Breast epithelium (tissue), 4 donors: ENCODE data around the gene KDM4C. TPM values are rescaled to one million over a fixed set of nuclear protein-coding genes. Genes with fewer than 3 reads are reported as not detected.

ENCODE experiments used
- DNase-seq, 2 donors: peaks; one replicate each; pipeline ENCODE4 v3.0.0-alpha.2; 2019; ENCODE audit warnings: low spot score in 2 of 2
- H3K27ac ChIP-seq, 2 donors: fragments of 200-600 bp; sonication (generic) in 1 of 2; one replicate each; pipeline ENCODE4 v1.5.1; 2016 to 2019; ENCODE audit warnings: mild to moderate bottlenecking in 1 of 2
- H3K27me3 ChIP-seq, 2 donors: fragments of 200-600 bp; sonication (generic) in 1 of 2; one replicate each; pipeline versions ENCODE4 v1.5.1 to v1.6.0; 2017 to 2019; ENCODE audit warnings: control low read depth in 1 of 2, mild to moderate bottlenecking in 1 of 2
- H3K36me3 ChIP-seq: fragments of 200-600 bp; one replicate; pipeline ENCODE4 v1.5.1; 2019
- H3K4me1 ChIP-seq, 2 donors: fragments of 200-600 bp; sonication (generic); one replicate each; pipeline ENCODE4 v1.5.1; 2016 to 2019; ENCODE audit warnings: control low read depth in 1 of 2
- H3K4me3 ChIP-seq, 3 donors: fragments of 200-600 bp; sonication (generic); 1 replicate in 2 of 3; 2 replicates in 1 of 3; pipeline ENCODE4 v1.5.1; 2016 to 2019; ENCODE audit warnings: mild to moderate bottlenecking in 3 of 3, moderate library complexity in 2 of 3
- H3K9me3 ChIP-seq, 2 donors: fragments of 200-600 bp; sonication (generic) in 1 of 2; one replicate each; pipeline ENCODE4 v1.5.1; 2016 to 2019; ENCODE audit warnings: control low read depth in 1 of 2
- POLR2A ChIP-seq: fragments of 450-650 bp; IDR thresholded peaks from one replicate; pipeline ENCODE4 v1.6.1; 2016; ENCODE audit warnings: antibody characterized with exemption, mild to moderate bottlenecking, moderate library complexity
- POLR2AphosphoS5 ChIP-seq, 3 donors: sonication (generic); formaldehyde crosslinking; IDR thresholded peaks; one replicate each; pipeline ENCODE4 v1.6.1; 2017; ENCODE audit warnings: antibody characterized with exemption in 3 of 3
- intact Hi-C: fragments of 100-400 bp; cut with DNase I; formaldehyde crosslinking; loops from one replicate; pipeline ENCODE4 v1.15.1; 2023; ENCODE audit warnings: low total_unique reads
- total RNA-seq, 3 donors: library from RNA; depleted of rRNA; stranded (reverse); fragments of >200 nt; gene quantifications; one replicate each; pipeline ENCODE4 v1.1.0, GENCODE V29; 2016
- TF ChIP-seq, protein P1 (sequence below), 3 donors: fragments of 450-650 bp; IDR thresholded peaks; one replicate each; pipeline ENCODE4 v1.5.1; 2016 to 2017; ENCODE audit warnings: antibody characterized with exemption in 3 of 3, mild to moderate bottlenecking in 3 of 3, moderate library complexity in 3 of 3

Gene KDM4C
- total RNA-seq, 3 donors from 2014 or later = 37.8 to 80.9 (median 60.0) TPM

- no peak for DNase-seq
- Histone ChIP-seq H3K27ac (no peak overlapping the region), H3K27me3 (no peaks in the 10 kb centered on the region), H3K4me3 (no peak overlapping the region), H3K4me1 (no peaks in the 10 kb centered on the region), H3K9me3 (no peaks in the 10 kb centered on the region), H3K36me3 (no peaks in the 10 kb centered on the region)
- intact Hi-C loops = no loop called here
- TF ChIP-seq, protein P1, sequence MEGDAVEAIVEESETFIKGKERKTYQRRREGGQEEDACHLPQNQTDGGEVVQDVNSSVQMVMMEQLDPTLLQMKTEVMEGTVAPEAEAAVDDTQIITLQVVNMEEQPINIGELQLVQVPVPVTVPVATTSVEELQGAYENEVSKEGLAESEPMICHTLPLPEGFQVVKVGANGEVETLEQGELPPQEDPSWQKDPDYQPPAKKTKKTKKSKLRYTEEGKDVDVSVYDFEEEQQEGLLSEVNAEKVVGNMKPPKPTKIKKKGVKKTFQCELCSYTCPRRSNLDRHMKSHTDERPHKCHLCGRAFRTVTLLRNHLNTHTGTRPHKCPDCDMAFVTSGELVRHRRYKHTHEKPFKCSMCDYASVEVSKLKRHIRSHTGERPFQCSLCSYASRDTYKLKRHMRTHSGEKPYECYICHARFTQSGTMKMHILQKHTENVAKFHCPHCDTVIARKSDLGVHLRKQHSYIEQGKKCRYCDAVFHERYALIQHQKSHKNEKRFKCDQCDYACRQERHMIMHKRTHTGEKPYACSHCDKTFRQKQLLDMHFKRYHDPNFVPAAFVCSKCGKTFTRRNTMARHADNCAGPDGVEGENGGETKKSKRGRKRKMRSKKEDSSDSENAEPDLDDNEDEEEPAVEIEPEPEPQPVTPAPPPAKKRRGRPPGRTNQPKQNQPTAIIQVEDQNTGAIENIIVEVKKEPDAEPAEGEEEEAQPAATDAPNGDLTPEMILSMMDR (IDR thresholded peaks at IDR 0.05) = no peak
- TF ChIP-seq POLR2AphosphoS5 (IDR thresholded peaks at IDR 0.05) = no peak
- no peak for TF ChIP-seq POLR2A
These were observed 388.8 kb downstream of the KDM4C start for GRCh38 chr9:7146582-7146981.

GRCh38 chr9:7147121-7148090 lies 389.6 kb downstream of the KDM4C start:
- DNase-seq = no peak
- Histone ChIP-seq H3K4me3 (no peak overlapping the region), H3K27me3 (no peaks in the 10 kb centered on the region), H3K36me3 (no peaks in the 10 kb centered on the region), H3K27ac (no peak overlapping the region), H3K4me1 (no peaks in the 10 kb centered on the region), H3K9me3 (no peaks in the 10 kb centered on the region)
- TF ChIP-seq POLR2AphosphoS5 (IDR thresholded peaks at IDR 0.05) (no peak), POLR2A (no peak)
- TF ChIP-seq, protein P1 (IDR thresholded peaks at IDR 0.05) = no peak
- intact Hi-C loops = no loop called here

DNA sequence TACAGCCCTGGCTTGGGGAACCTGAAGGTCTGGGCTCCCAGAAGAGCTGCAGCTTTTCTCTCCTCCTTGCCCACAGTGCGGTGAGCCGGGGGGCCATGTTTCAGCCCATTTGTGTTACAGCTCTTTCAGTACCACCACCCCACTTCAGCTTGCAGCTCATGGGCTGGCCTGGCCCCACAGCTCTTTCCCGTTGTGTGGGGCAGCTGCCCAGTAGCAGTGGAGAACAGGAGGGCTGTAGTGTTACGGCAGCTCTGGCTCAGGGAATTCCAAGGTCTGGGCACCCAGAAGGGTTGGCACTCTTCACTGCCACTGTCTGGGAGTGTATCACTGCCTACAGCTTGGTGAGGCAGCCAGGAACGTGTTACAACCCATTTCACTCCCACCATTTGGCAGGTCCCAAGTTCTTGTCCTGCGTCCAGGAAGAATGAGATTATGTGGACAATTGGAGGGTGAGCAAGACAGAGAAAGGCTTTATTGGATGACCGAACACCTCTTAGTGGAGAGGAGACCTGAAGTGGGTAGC lies 390.5 kb downstream of the KDM4C start:
- Histone ChIP-seq H3K9me3 (no peaks in the 10 kb centered on the region), H3K4me1 (no peaks in the 10 kb centered on the region), H3K27me3 (no peaks in the 10 kb centered on the region), H3K4me3 (no peak overlapping the region), H3K36me3 (no peaks in the 10 kb centered on the region), H3K27ac (no peak overlapping the region)
- TF ChIP-seq, protein P1 (IDR thresholded peaks at IDR 0.05) = no peak
- no peak for TF ChIP-seq POLR2AphosphoS5 (IDR thresholded peaks at IDR 0.05)
- no peak for TF ChIP-seq POLR2A
- intact Hi-C loops = no loop called here
- DNase-seq = no peak

- H3K4me1 ChIP-seq = no peaks in the 10 kb centered on the region
- intact Hi-C loops = no loop called here
- no peaks in the 10 kb centered on the region for H3K36me3 ChIP-seq
- TF ChIP-seq, protein P1 (IDR thresholded peaks at IDR 0.05) = no peak
- TF ChIP-seq POLR2A (no peak), POLR2AphosphoS5 (IDR thresholded peaks at IDR 0.05) (no peak)
- H3K27ac ChIP-seq = no peak overlapping the region
- no peak overlapping the region for H3K4me3 ChIP-seq
- H3K9me3 ChIP-seq = no peaks in the 10 kb centered on the region
- no peak for DNase-seq
- H3K27me3 ChIP-seq = no peaks in the 10 kb centered on the region
These were observed 391.5 kb downstream of the KDM4C start for GRCh38 chr9:7149258-7149657.
